Measurements from ENCODE around the gene SCIN. TPM values are rescaled to one million over a fixed set of nuclear protein-coding genes. Genes with fewer than 3 reads are reported as not detected.
A peak's percentile ranks its signal among the peaks of the same experiment; 100 is the strongest.

Gene SCIN
- total and polyA plus RNA-seq, 11 donors: 0.01 to 1.7 (median 0.87) TPM; not detected in 5

GRCh38 chr7:12694817-12695216 is 124.3 kb downstream of the SCIN start:
- 31 to 85% (median 60%) methylated on average over 1 of the region's 1 CpG for WGBS, 4 donors
- Histone ChIP-seq H3K4me3 (no peak overlapping the region), H3K27ac (no peak overlapping the region), H3K9me3 (no peaks in the 10 kb centered on the region), H3K27me3 (no peaks in the 10 kb centered on the region), H3K36me3 (no peaks in the 10 kb centered on the region), H3K4me1 (peaks cover 0 to 23% (median 10%) of the 10 kb centered on the region in 12 donors)
- TF ChIP-seq CTCF (IDR thresholded peaks at IDR 0.05): no peak
- no peak for TF ChIP-seq POLR2A (IDR thresholded peaks at IDR 0.05)
- no peak for ATAC-seq
- intact Hi-C loops (cut with DNase I): loop anchor here in 1 of 10 donors (5.0 kb wide), 1 partner anchor 32 kb away; no protein-coding TSS in a partner anchor
- DNase-seq: no peak

GRCh38 chr7:12695965-12696364 is 125.4 kb downstream of the SCIN start:
- no peaks in the 10 kb centered on the region for H3K27me3 ChIP-seq
- no peaks in the 10 kb centered on the region for H3K36me3 ChIP-seq
- TF ChIP-seq CTCF (IDR thresholded peaks at IDR 0.05) (no peak), POLR2A (IDR thresholded peaks at IDR 0.05) (no peak)
- H3K4me1 ChIP-seq: peaks cover 0 to 13% (median 0%) of the 10 kb centered on the region in 12 donors
- DNase-seq (no peak), ATAC-seq (peak in 1 of 4 donors; percentile 22)
- 95 to 100% (median 96%) methylated on average over 1 of the region's 1 CpG for WGBS, 4 donors
- peaks cover 0 to 3% (median 0%) of the 10 kb centered on the region in 12 donors for H3K9me3 ChIP-seq
- H3K27ac ChIP-seq: no peak overlapping the region
- no peak overlapping the region for H3K4me3 ChIP-seq
- intact Hi-C loops (cut with DNase I): no loop called here

GRCh38 chr7:12699299-12699698 is 128.8 kb downstream of the SCIN start:
- intact Hi-C loops (cut with DNase I): no loop called here
- DNase-seq (no peak), ATAC-seq (no peak)
- no peak for TF ChIP-seq POLR2A (IDR thresholded peaks at IDR 0.05)
- TF ChIP-seq CTCF (IDR thresholded peaks at IDR 0.05): no peak
- Histone ChIP-seq H3K9me3 (peaks cover 0 to 20% (median 6%) of the 10 kb centered on the region in 12 donors), H3K36me3 (no peaks in the 10 kb centered on the region), H3K27me3 (no peaks in the 10 kb centered on the region), H3K4me1 (peaks cover 0 to 10% (median 0%) of the 10 kb centered on the region in 12 donors), H3K4me3 (no peak overlapping the region), H3K27ac (no peak overlapping the region)
- WGBS, 4 donors: 95 to 97% (median 96%) methylated on average over 10 of the region's 10 CpGs

GRCh38 chr7:12701433-12701832 is 130.9 kb downstream of the SCIN start:
- ATAC-seq (no peak), DNase-seq (no peak)
- Histone ChIP-seq H3K27me3 (no peaks in the 10 kb centered on the region), H3K4me1 (no peaks in the 10 kb centered on the region), H3K4me3 (no peak overlapping the region), H3K9me3 (peaks cover 0 to 20% (median 6%) of the 10 kb centered on the region in 12 donors), H3K27ac (no peak overlapping the region), H3K36me3 (no peaks in the 10 kb centered on the region)
- TF ChIP-seq CTCF (IDR thresholded peaks at IDR 0.05) (no peak), POLR2A (IDR thresholded peaks at IDR 0.05) (no peak)
- 81 to 86% (median 86%) methylated on average over 2 of the region's 2 CpGs for WGBS, 4 donors
- intact Hi-C loops (cut with DNase I): no loop called here
